HG03460 (cell line): ENCODE results near the gene PFKP.
"Not testable (repeated sequence)": the region's sequence is repeated elsewhere in the genome, so short reads cannot be mapped to it uniquely, and the experiment has no call there.

Source experiments
- ATAC-seq: cut with Tn5 transposase; IDR thresholded peaks from one replicate; pipeline ENCODE4 v1.9.1; 2021; ENCODE audit not compliant: unreplicated experiment

Gene PFKP

GRCh38 chr10:3096149-3096548 is 28.8 kb downstream of the PFKP start:
- ATAC-seq: peak; percentile 5

- no peak for ATAC-seq
These were observed 29.8 kb downstream of the PFKP start for GRCh38 chr10:3097160-3097559.

GRCh38 chr10:3098689-3099088 is 31.3 kb downstream of the PFKP start:
- ATAC-seq: no peak

- ATAC-seq: no peak
These were observed 32.1 kb downstream of the PFKP start for GRCh38 chr10:3099291-3100092.

GRCh38 chr10:3100093-3100792 is 32.9 kb downstream of the PFKP start:
- no peak for ATAC-seq

GRCh38 chr10:3100856-3101640 is 33.7 kb downstream of the PFKP start:
- no peak for ATAC-seq

- ATAC-seq: no peak
These were observed 35.5 kb downstream of the PFKP start for GRCh38 chr10:3102720-3103427.

DNA sequence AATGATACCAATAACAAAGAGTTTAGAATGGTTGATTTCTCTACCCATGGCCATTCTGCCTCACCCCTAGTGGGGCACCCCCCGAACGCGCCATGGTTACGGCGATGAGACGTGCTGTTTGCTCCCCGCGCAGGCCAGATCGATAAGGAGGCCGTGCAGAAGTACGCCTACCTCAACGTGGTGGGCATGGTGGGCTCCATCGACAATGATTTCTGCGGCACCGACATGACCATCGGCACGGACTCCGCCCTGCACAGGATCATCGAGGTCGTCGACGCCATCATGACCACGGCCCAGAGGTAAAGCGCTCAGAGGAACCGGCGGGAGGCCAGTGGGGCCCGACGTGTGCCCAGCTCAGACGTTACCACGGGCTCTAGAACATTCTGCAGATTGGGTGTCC is 36.3 kb downstream of the PFKP start:
- ATAC-seq: no peak

- no peak for ATAC-seq
These were observed 37.0 kb downstream of the PFKP start for GRCh38 chr10:3104251-3104918.

DNA sequence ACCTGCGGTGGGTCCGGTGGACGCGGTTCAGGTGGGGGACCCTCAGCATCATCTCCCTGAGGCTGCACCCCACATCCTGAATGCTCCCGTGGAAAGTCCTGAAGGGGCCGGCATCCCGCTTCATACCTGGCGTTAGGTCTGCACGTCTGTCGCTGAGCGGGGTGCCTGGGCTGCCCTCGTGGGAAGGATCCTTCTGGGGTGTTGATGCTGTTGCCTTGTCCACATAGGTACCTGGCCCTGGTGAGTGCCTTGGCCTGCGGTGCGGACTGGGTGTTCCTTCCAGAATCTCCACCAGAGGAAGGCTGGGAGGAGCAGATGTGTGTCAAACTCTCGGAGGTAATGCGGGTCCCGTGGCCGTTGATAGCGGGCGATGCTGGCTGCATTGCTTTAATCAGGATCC is 37.8 kb downstream of the PFKP start:
- ATAC-seq: no peak

DNA sequence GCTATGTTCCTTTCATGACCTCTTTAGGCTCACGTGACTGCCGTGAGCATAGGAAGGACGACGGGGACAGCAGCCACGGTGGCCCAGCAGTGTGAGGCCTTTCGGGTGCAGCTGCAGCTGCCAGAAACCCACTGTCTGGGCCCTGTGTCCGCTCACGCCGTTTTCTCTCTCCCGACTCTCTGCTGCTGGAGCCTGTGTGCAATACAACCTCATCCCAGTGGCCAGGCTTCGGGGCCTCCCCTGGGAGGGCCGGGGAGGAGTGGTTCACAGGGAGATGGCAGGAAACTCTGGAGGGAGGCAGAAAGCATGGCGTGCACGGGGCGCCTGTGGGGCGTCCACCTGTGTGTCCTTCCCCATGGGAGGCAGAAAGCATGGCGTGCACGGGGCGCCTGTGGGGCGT is 38.6 kb downstream of the PFKP start:
- ATAC-seq: no peak

- not testable (repeated sequence) for ATAC-seq
These were observed 39.0 kb downstream of the PFKP start for GRCh38 chr10:3106328-3106727.

GRCh38 chr10:3106928-3107425 is 39.6 kb downstream of the PFKP start:
- ATAC-seq: no peak

GRCh38 chr10:3107426-3107961 is 40.1 kb downstream of the PFKP start:
- ATAC-seq: no peak

DNA sequence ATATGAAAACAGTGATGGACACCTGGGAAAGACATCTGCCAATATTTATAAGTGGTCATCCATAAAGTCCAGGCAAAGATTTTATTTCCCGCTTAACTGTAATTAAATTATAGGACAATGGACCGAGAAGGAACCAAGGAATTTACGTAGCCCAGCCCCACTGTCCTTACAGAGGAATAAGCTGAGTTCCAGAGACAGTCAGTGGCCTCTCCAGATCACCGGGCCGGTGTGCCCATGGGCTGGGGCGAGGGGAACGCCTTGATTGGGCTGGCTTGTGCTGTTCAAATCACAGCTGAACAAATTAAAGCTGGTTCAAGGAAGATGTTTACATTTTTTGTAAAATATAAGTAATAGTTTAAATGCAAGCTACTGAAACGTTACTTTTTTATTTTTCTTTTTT is 40.7 kb downstream of the PFKP start:
- ATAC-seq: no peak

DNA sequence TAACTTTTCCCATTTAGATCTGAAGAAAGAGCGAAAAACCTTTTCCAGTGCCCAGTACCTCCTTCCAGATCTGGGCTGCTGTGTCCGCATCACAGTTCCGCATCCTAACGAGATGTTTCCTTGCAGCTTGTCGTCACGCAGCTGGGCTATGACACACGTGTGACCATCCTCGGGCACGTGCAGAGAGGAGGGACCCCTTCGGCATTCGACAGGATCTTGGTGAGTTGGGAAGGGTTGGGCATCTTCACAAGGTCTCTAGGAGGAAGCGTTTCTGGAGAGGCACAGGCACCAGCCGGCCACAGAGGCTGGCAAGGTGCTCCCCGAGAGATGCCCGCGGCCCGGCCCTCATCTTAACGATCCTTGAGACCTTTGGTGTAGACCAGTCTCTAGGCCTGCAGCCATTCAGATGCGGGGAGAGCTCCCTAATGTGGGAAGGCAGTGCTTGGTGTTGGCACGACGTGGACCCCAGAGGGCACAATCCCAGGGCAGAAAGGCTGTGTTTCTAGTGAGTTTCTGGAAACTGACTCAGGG is 41.3 kb downstream of the PFKP start:
- no peak for ATAC-seq

DNA sequence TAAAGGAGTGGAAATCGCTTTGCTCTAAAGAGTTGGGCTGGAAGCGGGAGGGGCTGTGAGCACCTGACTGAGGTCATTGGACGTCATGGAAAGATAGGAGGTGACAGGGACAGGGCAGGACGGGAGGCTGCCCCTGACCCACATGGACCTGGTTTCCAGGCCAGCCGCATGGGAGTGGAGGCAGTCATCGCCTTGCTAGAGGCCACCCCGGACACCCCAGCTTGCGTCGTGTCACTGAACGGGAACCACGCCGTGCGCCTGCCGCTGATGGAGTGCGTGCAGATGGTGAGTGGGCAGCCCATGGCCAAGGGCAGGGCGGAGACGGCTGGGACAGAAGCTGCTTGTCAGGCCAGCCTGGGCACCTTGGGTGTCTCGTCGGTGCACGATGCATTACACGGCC is 41.8 kb downstream of the PFKP start:
- no peak for ATAC-seq

- no peak for ATAC-seq
These were observed 42.3 kb downstream of the PFKP start for GRCh38 chr10:3109633-3110032.

- ATAC-seq: no peak
These were observed 43.7 kb downstream of the PFKP start for GRCh38 chr10:3110782-3111620.
